Trophoblast cell (in vitro differentiated cells and primary cell): ENCODE results near the gene ZC3H10.

Experiments used
- DNase-seq, 2 donors: peaks; one replicate each; pipeline ENCODE4 v3.0.0-alpha.2; 2016
- H2AFZ ChIP-seq: 2 replicates; pipeline ENCODE4 v1.6.1; 2013; ENCODE audit warnings: low read length, moderate library complexity, mild to moderate bottlenecking; ENCODE audit not compliant: insufficient read depth, poor library complexity
- H2AK5ac ChIP-seq: 2 replicates; pipeline ENCODE4 v1.6.1; 2013; ENCODE audit warnings: mild to moderate bottlenecking, low read length
- H2BK120ac ChIP-seq: 2 replicates; pipeline ENCODE4 v1.6.1; 2013; ENCODE audit warnings: low read length, mild to moderate bottlenecking, moderate library complexity; ENCODE audit not compliant: insufficient read depth, poor library complexity
- H2BK12ac ChIP-seq: 2 replicates; pipeline ENCODE4 v1.6.1; 2013; ENCODE audit warnings: mild to moderate bottlenecking, low read length, moderate library complexity
- H2BK5ac ChIP-seq: 2 replicates; pipeline ENCODE4 v1.6.1; 2013; ENCODE audit warnings: low read length, low read depth, moderate library complexity, mild to moderate bottlenecking; ENCODE audit not compliant: poor library complexity
- H3K14ac ChIP-seq: 2 replicates; pipeline ENCODE4 v1.6.1; 2013; ENCODE audit warnings: mild to moderate bottlenecking, low read length
- H3K18ac ChIP-seq: 2 replicates; pipeline ENCODE4 v1.6.1; 2013; ENCODE audit warnings: mild to moderate bottlenecking, low read length
- H3K23ac ChIP-seq: 2 replicates; pipeline ENCODE4 v1.6.1; 2013; ENCODE audit warnings: low read length
- H3K27ac ChIP-seq: 2 replicates; pipeline ENCODE4 v1.5.1; 2013; ENCODE audit warnings: low read depth, mild to moderate bottlenecking, inconsistent platforms, low read length, moderate library complexity
- H3K27me3 ChIP-seq: 2 replicates; pipeline ENCODE4 v1.6.1; 2013; ENCODE audit warnings: inconsistent platforms, mild to moderate bottlenecking, low read length, moderate library complexity; ENCODE audit not compliant: insufficient read depth
- H3K36me3 ChIP-seq, 2 experiments: 1 replicate in 1 of 2; 2 replicates in 1 of 2; pipeline ENCODE4 v1.6.1; 2013; ENCODE audit warnings: low read length in 2 of 2, mild to moderate bottlenecking in 2 of 2, moderate library complexity in 1 of 2; ENCODE audit not compliant: insufficient read depth in 2 of 2, control insufficient read depth in 1 of 2
- H3K4ac ChIP-seq: 2 replicates; pipeline ENCODE4 v1.6.1; 2013; ENCODE audit warnings: low read depth, mild to moderate bottlenecking, low read length, moderate library complexity
- H3K4me1 ChIP-seq, 2 experiments: 1 replicate in 1 of 2; 2 replicates in 1 of 2; pipeline ENCODE4 v1.6.1; 2013; ENCODE audit warnings: low read length in 2 of 2, mild to moderate bottlenecking in 2 of 2, moderate library complexity in 1 of 2; ENCODE audit not compliant: insufficient read depth in 2 of 2, control insufficient read depth in 1 of 2
- H3K4me2 ChIP-seq: 2 replicates; pipeline ENCODE4 v1.6.1; 2013; ENCODE audit warnings: inconsistent platforms, mild to moderate bottlenecking, low read length, moderate library complexity
- H3K4me3 ChIP-seq: 2 replicates; pipeline ENCODE4 v1.5.1; 2013; ENCODE audit warnings: mild to moderate bottlenecking, low read depth, low read length, inconsistent platforms
- H3K79me1 ChIP-seq: one replicate; pipeline ENCODE4 v1.6.1; 2013; ENCODE audit warnings: low read length
- H3K79me2 ChIP-seq: 2 replicates; pipeline ENCODE4 v1.6.1; 2013; ENCODE audit warnings: low read length, mild to moderate bottlenecking; ENCODE audit not compliant: control insufficient read depth, insufficient read depth, poor library complexity
- H3K9ac ChIP-seq: 2 replicates; pipeline ENCODE4 v1.6.1; 2013; ENCODE audit warnings: mild to moderate bottlenecking, low read length
- H3K9me3 ChIP-seq: 2 replicates; pipeline ENCODE4 v1.6.1; 2013; ENCODE audit warnings: low read depth, mild to moderate bottlenecking, control low read depth, inconsistent platforms, low read length; ENCODE audit not compliant: insufficient read depth
- H4K12ac ChIP-seq: 2 replicates; pipeline ENCODE4 v1.6.1; 2013; ENCODE audit warnings: low read depth, mild to moderate bottlenecking, low read length, moderate library complexity
- H4K8ac ChIP-seq: 2 replicates; pipeline ENCODE4 v1.6.1; 2013; ENCODE audit warnings: low read depth, mild to moderate bottlenecking, low read length, moderate library complexity
- H4K91ac ChIP-seq: one replicate; pipeline ENCODE4 v1.6.1; 2013; ENCODE audit warnings: low read depth, mild to moderate bottlenecking, low read length, moderate library complexity
- WGBS: extraction: QIAGEN DNeasy Blood & Tissue Kit; methylation state at CpG from one replicate; pipeline ENCODE4 v1.1.7; 2013; ENCODE audit warnings: missing lambda C conversion rate; ENCODE audit not compliant: insufficient read length, insufficient coverage; ENCODE audit errors: extremely low coverage; 5-methylcytosine and 5-hydroxymethylcytosine counted together

The ZC3H10 gene

GRCh38 chr12:56128670-56129205 lies 10.7 kb downstream of the ZC3H10 start:
- H2BK5ac ChIP-seq: peak overlapping the region; percentile 62
- no peaks in the 10 kb centered on the region for H3K9me3 ChIP-seq
- peak overlapping the region; percentile 86 for H4K8ac ChIP-seq
- peak overlapping the region; percentile 68 for H3K4ac ChIP-seq
- no peaks in the 10 kb centered on the region for H3K27me3 ChIP-seq
- peak overlapping the region; percentile 65 for H2BK120ac ChIP-seq
- H4K91ac ChIP-seq: peak overlapping the region; percentile 85
- peak overlapping the region; percentile 58 for H4K12ac ChIP-seq
- peak overlapping the region; percentile 94 for H3K4me2 ChIP-seq
- no CpG with 5 or more reads among the region's 20 CpGs for WGBS
- H2AFZ ChIP-seq: peak overlapping the region; percentile 85
- no peak for DNase-seq
- H3K14ac ChIP-seq: peak overlapping the region; percentile 97
- peaks cover 11 to 12% of the 10 kb centered on the region in 2 experiments for H3K4me1 ChIP-seq
- peak overlapping the region; percentile 63 for H3K27ac ChIP-seq
- peak overlapping the region; percentile 87 for H3K4me3 ChIP-seq
- peak overlapping the region; percentile 30 for H2BK12ac ChIP-seq
- H3K79me1 ChIP-seq: peaks cover 9% of the 10 kb centered on the region
- H3K36me3 ChIP-seq: peaks cover 19 to 33% of the 10 kb centered on the region in 2 experiments
- H3K79me2 ChIP-seq: peaks cover 7% of the 10 kb centered on the region
- peak overlapping the region; percentile 94 for H3K18ac ChIP-seq
- H3K9ac ChIP-seq: peak overlapping the region; percentile 83
- H3K23ac ChIP-seq: no peak overlapping the region
- peak overlapping the region; percentile 70 for H2AK5ac ChIP-seq

- Histone ChIP-seq H3K23ac (no peak overlapping the region), H2BK120ac (peak overlapping the region; percentile 40), H2BK5ac (peak overlapping the region; percentile 10), H4K8ac (no peak overlapping the region), H2AK5ac (no peak overlapping the region), H4K91ac (peak overlapping the region; percentile 85), H3K9ac (no peak overlapping the region), H3K79me1 (peaks cover 9% of the 10 kb centered on the region), H3K36me3 (peaks cover 25 to 38% of the 10 kb centered on the region in 2 experiments), H3K18ac (peak overlapping the region; percentile 94), H3K14ac (peak overlapping the region; percentile 97), H3K4me1 (peaks cover 11 to 12% of the 10 kb centered on the region in 2 experiments), H3K4me2 (peak overlapping the region; percentile 94), H3K9me3 (no peaks in the 10 kb centered on the region), H3K27me3 (no peaks in the 10 kb centered on the region), H3K4ac (no peak overlapping the region), H4K12ac (no peak overlapping the region), H3K27ac (peak overlapping the region; percentile 20), H2BK12ac (no peak overlapping the region), H3K4me3 (peak overlapping the region; percentile 87), H2AFZ (peak overlapping the region; percentile 18), H3K79me2 (peaks cover 7% of the 10 kb centered on the region)
- WGBS: no CpG with 5 or more reads among the region's 29 CpGs
- DNase-seq: peak; percentile 56 to 65
Measured at GRCh38 chr12:56129206-56129941, 11.3 kb downstream of the ZC3H10 start.

DNA sequence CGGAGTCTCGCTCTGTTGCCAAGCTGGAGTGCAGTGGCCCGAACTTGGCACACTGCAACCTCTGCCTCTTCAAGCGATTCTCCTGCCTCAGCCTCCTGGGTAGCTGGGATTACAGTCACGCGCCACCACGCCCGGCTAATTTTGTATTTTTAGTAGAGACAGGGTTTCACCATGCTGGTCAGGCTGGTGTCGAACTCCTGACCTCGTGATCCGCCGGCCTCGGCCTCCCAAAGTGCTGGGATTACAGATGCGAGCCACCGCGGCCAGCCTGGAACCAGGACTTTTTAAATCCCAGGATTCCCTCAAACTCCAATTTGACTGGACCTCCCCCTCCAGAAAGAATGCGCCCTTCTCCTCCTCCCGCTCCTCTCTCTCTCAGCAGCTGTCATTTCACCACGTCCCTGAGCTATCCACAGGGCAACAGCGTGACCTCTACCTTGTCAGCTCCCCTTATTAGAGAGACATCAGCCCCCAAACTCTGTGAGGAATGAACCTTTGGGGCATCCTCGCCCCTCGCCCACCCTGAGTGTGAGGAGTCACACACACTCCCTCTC lies 12.0 kb downstream of the ZC3H10 start:
- no peaks in the 10 kb centered on the region for H3K27me3 ChIP-seq
- WGBS: no CpG with 5 or more reads among the region's 22 CpGs
- no peak overlapping the region for H3K4me2 ChIP-seq
- no peaks in the 10 kb centered on the region for H3K9me3 ChIP-seq
- peaks cover 9% of the 10 kb centered on the region for H3K79me1 ChIP-seq
- no peak overlapping the region for H3K4me3 ChIP-seq
- no peak overlapping the region for H2BK12ac ChIP-seq
- no peak overlapping the region for H2BK120ac ChIP-seq
- H2BK5ac ChIP-seq: no peak overlapping the region
- peaks cover 25 to 38% of the 10 kb centered on the region in 2 experiments for H3K36me3 ChIP-seq
- peaks cover 11 to 12% of the 10 kb centered on the region in 2 experiments for H3K4me1 ChIP-seq
- no peak overlapping the region for H4K8ac ChIP-seq
- peaks cover 7% of the 10 kb centered on the region for H3K79me2 ChIP-seq
- no peak overlapping the region for H2AK5ac ChIP-seq
- no peak overlapping the region for H3K18ac ChIP-seq
- no peak overlapping the region for H3K9ac ChIP-seq
- H3K27ac ChIP-seq: no peak overlapping the region
- DNase-seq: peak in 1 of 2 donors; percentile 67
- H3K23ac ChIP-seq: no peak overlapping the region
- no peak overlapping the region for H4K91ac ChIP-seq
- H3K14ac ChIP-seq: no peak overlapping the region
- H4K12ac ChIP-seq: no peak overlapping the region
- no peak overlapping the region for H3K4ac ChIP-seq
- H2AFZ ChIP-seq: no peak overlapping the region

DNA sequence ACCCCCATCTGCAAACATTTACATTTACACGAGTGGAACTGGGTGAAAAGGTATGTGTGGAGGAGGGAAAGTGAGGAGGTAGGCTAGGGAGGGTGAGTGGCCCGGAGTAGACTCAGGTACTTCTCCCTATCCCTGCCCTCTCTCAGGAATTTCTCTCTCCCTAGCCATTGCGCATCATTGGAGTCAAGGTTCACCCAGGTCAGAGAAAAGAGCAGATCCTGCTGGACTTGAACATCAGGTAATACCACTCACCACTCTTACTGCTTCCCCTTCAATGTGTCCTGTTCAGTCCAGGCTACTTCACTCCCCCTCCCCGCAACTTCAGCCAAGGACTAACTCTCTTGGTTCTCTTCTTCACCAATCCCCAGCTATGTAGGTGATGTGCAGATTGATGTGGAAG lies 12.8 kb downstream of the ZC3H10 start:
- peaks cover 7% of the 10 kb centered on the region for H3K79me2 ChIP-seq
- no CpG with 5 or more reads among the region's 4 CpGs for WGBS

More for the DNA sequence above, 12.8 kb downstream of the ZC3H10 start:
- no peak overlapping the region for H2AK5ac ChIP-seq
- no peak overlapping the region for H3K4ac ChIP-seq
- H3K18ac ChIP-seq: no peak overlapping the region
- no peak overlapping the region for H3K14ac ChIP-seq
- H3K27me3 ChIP-seq: no peaks in the 10 kb centered on the region
- H4K91ac ChIP-seq: no peak overlapping the region
- no peak overlapping the region for H2AFZ ChIP-seq
- H3K4me2 ChIP-seq: no peak overlapping the region
- H3K36me3 ChIP-seq: peaks cover 25 to 38% of the 10 kb centered on the region in 2 experiments
- no peak overlapping the region for H3K27ac ChIP-seq
- no peak overlapping the region for H2BK12ac ChIP-seq
- no peak overlapping the region for H3K23ac ChIP-seq
- H2BK5ac ChIP-seq: no peak overlapping the region
- H3K9ac ChIP-seq: no peak overlapping the region
- no peak overlapping the region for H4K12ac ChIP-seq
- peaks cover 9% of the 10 kb centered on the region for H3K79me1 ChIP-seq
- no peak overlapping the region for H2BK120ac ChIP-seq
- no peaks in the 10 kb centered on the region for H3K9me3 ChIP-seq
- peak; percentile 74 to 87 for DNase-seq
- peaks cover 11 to 12% of the 10 kb centered on the region in 2 experiments for H3K4me1 ChIP-seq
- H4K8ac ChIP-seq: no peak overlapping the region
- H3K4me3 ChIP-seq: no peak overlapping the region
